Measurements from ENCODE around the gene DNM2. TPM values are rescaled to one million over a fixed set of nuclear protein-coding genes. Genes with fewer than 3 reads are reported as not detected.

The DNM2 gene
- total and polyA plus RNA-seq, 2 of the 13 experiments (the other 11 are each of a cell fraction or from before 2014, with no cell fraction given) = 41.7 to 59.8 TPM

DNA sequence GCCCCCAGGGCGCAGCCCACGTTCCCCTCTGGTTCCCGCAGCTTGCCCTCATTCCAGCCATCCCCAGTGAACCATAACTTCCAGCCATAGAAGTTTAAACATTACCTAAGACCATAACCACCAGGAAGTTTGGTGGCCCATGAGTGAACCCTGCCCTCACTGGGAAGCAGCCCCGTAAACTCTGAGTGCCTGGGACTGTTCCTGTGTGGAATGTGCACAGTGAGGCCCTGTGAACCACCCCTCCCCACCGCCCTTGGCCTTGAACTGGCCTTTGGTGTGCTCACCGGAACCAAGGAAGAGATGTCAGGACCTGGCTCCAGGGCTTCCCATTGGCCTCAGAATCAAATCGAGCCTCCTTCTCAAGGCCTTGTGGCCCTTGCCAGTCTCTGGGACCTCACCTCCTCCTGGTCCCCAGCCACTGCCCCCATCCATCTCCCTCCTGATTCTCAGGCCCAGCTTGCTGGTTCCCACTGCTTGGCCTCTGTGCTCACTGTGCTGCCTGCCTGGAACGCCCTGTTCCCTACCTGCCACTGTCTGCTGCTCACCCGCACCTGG lies 46.5 kb downstream of the DNM2 start (continued):
- TF ChIP-seq, protein P1, sequence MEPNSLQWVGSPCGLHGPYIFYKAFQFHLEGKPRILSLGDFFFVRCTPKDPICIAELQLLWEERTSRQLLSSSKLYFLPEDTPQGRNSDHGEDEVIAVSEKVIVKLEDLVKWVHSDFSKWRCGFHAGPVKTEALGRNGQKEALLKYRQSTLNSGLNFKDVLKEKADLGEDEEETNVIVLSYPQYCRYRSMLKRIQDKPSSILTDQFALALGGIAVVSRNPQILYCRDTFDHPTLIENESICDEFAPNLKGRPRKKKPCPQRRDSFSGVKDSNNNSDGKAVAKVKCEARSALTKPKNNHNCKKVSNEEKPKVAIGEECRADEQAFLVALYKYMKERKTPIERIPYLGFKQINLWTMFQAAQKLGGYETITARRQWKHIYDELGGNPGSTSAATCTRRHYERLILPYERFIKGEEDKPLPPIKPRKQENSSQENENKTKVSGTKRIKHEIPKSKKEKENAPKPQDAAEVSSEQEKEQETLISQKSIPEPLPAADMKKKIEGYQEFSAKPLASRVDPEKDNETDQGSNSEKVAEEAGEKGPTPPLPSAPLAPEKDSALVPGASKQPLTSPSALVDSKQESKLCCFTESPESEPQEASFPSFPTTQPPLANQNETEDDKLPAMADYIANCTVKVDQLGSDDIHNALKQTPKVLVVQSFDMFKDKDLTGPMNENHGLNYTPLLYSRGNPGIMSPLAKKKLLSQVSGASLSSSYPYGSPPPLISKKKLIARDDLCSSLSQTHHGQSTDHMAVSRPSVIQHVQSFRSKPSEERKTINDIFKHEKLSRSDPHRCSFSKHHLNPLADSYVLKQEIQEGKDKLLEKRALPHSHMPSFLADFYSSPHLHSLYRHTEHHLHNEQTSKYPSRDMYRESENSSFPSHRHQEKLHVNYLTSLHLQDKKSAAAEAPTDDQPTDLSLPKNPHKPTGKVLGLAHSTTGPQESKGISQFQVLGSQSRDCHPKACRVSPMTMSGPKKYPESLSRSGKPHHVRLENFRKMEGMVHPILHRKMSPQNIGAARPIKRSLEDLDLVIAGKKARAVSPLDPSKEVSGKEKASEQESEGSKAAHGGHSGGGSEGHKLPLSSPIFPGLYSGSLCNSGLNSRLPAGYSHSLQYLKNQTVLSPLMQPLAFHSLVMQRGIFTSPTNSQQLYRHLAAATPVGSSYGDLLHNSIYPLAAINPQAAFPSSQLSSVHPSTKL (CRISPR knock-in tag; IDR thresholded peaks at IDR 0.05) = peak; percentile 97
- TF ChIP-seq, protein P2, sequence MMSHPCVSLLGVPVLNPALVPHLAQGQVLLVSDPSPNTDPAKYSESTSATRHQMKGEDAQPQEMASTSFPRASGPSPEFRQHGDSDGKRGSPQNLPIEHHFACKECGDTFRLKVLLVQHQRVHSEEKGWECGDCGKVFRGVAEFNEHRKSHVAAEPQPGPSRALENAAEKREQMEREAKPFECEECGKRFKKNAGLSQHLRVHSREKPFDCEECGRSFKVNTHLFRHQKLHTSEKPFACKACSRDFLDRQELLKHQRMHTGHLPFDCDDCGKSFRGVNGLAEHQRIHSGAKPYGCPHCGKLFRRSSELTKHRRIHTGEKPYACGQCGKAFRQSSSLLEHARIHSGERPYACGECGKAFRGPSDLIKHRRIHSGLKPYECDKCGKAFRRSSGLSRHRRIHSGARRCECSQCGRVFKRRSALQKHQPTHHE (CRISPR knock-in tag; IDR thresholded peaks at IDR 0.05; ENCODE audit: borderline replicate concordance) = peak; percentile 47; the same call in 1 of the 2 replicates
- peak; percentile 87 for TF ChIP-seq KDM3A (CRISPR knock-in tag; IDR thresholded peaks at IDR 0.05; ENCODE audit: low read depth)
- no peak for TF ChIP-seq TBX3 (IDR thresholded peaks at IDR 0.05; ENCODE audit: borderline replicate concordance)
- peak; percentile 94 for TF ChIP-seq ZNF772 (CRISPR knock-in tag; IDR thresholded peaks at IDR 0.05)
- TF ChIP-seq, protein P3, sequence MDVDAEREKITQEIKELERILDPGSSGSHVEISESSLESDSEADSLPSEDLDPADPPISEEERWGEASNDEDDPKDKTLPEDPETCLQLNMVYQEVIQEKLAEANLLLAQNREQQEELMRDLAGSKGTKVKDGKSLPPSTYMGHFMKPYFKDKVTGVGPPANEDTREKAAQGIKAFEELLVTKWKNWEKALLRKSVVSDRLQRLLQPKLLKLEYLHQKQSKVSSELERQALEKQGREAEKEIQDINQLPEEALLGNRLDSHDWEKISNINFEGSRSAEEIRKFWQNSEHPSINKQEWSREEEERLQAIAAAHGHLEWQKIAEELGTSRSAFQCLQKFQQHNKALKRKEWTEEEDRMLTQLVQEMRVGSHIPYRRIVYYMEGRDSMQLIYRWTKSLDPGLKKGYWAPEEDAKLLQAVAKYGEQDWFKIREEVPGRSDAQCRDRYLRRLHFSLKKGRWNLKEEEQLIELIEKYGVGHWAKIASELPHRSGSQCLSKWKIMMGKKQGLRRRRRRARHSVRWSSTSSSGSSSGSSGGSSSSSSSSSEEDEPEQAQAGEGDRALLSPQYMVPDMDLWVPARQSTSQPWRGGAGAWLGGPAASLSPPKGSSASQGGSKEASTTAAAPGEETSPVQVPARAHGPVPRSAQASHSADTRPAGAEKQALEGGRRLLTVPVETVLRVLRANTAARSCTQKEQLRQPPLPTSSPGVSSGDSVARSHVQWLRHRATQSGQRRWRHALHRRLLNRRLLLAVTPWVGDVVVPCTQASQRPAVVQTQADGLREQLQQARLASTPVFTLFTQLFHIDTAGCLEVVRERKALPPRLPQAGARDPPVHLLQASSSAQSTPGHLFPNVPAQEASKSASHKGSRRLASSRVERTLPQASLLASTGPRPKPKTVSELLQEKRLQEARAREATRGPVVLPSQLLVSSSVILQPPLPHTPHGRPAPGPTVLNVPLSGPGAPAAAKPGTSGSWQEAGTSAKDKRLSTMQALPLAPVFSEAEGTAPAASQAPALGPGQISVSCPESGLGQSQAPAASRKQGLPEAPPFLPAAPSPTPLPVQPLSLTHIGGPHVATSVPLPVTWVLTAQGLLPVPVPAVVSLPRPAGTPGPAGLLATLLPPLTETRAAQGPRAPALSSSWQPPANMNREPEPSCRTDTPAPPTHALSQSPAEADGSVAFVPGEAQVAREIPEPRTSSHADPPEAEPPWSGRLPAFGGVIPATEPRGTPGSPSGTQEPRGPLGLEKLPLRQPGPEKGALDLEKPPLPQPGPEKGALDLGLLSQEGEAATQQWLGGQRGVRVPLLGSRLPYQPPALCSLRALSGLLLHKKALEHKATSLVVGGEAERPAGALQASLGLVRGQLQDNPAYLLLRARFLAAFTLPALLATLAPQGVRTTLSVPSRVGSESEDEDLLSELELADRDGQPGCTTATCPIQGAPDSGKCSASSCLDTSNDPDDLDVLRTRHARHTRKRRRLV (CRISPR knock-in tag; IDR thresholded peaks at IDR 0.05) = peak; percentile 30; the same call in 1 of the 2 replicates
- TF ChIP-seq CEBPB (IDR thresholded peaks at IDR 0.05; ENCODE audit: borderline replicate concordance, low read depth, low read length) = no peak
- TF ChIP-seq SP4 (CRISPR knock-in tag; IDR thresholded peaks at IDR 0.05) = peak; percentile 86
- TF ChIP-seq, protein P4, sequence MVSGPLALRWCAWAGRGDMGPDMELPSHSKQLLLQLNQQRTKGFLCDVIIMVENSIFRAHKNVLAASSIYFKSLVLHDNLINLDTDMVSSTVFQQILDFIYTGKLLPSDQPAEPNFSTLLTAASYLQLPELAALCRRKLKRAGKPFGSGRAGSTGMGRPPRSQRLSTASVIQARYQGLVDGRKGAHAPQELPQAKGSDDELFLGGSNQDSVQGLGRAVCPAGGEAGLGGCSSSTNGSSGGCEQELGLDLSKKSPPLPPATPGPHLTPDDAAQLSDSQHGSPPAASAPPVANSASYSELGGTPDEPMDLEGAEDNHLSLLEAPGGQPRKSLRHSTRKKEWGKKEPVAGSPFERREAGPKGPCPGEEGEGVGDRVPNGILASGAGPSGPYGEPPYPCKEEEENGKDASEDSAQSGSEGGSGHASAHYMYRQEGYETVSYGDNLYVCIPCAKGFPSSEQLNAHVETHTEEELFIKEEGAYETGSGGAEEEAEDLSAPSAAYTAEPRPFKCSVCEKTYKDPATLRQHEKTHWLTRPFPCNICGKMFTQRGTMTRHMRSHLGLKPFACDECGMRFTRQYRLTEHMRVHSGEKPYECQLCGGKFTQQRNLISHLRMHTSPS (CRISPR knock-in tag; IDR thresholded peaks at IDR 0.05; ENCODE audit: low read depth) = peak; percentile 89
- TF ChIP-seq, protein P5, sequence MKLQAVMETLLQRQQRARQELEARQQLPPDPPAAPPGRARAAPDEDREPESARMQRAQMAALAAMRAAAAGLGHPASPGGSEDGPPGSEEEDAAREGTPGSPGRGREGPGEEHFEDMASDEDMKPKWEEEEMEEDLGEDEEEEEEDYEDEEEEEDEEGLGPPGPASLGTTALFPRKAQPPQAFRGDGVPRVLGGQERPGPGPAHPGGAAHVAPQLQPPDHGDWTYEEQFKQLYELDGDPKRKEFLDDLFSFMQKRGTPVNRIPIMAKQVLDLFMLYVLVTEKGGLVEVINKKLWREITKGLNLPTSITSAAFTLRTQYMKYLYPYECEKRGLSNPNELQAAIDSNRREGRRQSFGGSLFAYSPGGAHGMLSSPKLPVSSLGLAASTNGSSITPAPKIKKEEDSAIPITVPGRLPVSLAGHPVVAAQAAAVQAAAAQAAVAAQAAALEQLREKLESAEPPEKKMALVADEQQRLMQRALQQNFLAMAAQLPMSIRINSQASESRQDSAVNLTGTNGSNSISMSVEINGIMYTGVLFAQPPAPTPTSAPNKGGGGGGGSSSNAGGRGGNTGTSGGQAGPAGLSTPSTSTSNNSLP (IDR thresholded peaks at IDR 0.05; ENCODE audit: low read depth, low read length) = no peak
- no peak for TF ChIP-seq CAMTA2 (CRISPR knock-in tag; IDR thresholded peaks at IDR 0.05; ENCODE audit: borderline replicate concordance)
- TF ChIP-seq ZNF577 (CRISPR knock-in tag; IDR thresholded peaks at IDR 0.05; ENCODE audit: borderline replicate concordance, low read depth) = no peak
- TF ChIP-seq HNRNPL (IDR thresholded peaks at IDR 0.05; ENCODE audit: low read depth, low read length) = peak; percentile 56; the same call in 1 of the 2 replicates
- peak; percentile 79 for TF ChIP-seq ISL2 (CRISPR knock-in tag; IDR thresholded peaks at IDR 0.05)
- TF ChIP-seq ZEB1 (IDR thresholded peaks at IDR 0.05; ENCODE audit: insufficient replicate concordance, low read depth) = peak; percentile 53

Measured in HepG2 (cell line).